LHCN-M2 (cell line): Measurements from ENCODE around the gene LTC4S. TPM values are rescaled to one million over a fixed set of nuclear protein-coding genes. Genes with fewer than 3 reads are reported as not detected.

Source experiments
- total RNA-seq: library from RNA; depleted of rRNA; stranded (reverse); fragments of >200 nt; gene quantifications from 2 replicates; pipeline ENCODE4 v1.2.3, GENCODE V29; 2014; rRNA removed

Gene LTC4S
- total RNA-seq, 1 experiment from 2014 or later, result not detected

Other genes with a start within 250 kb of the LTC4S start
- 33.1 and 35.5 TPM in 2 replicates for gene RUFY1, start 243.4 kb upstream of the LTC4S start, total RNA-seq
- 374 and 422 TPM in 2 replicates for gene HNRNPH1, start 170.3 kb upstream of the LTC4S start, total RNA-seq
- not detected in 2 replicates for gene CBY3, start 113.0 kb upstream of the LTC4S start, total RNA-seq
- 440 and 478 TPM in 2 replicates for gene CANX, start 95.0 kb upstream of the LTC4S start, total RNA-seq
- 10.0 and 11.7 TPM in 2 replicates for gene MAML1, start 61.2 kb upstream of the LTC4S start, total RNA-seq
- gene MGAT4B, start 12.9 kb downstream of the LTC4S start, total RNA-seq, result 150 and 157 TPM in 2 replicates
- 387 and 548 TPM in 2 replicates for gene SQSTM1, start 26.9 kb downstream of the LTC4S start, total RNA-seq
- gene MRNIP, start 64.8 kb downstream of the LTC4S start, total RNA-seq, result 12.5 and 15.3 TPM in 2 replicates
- 75.3 and 77.7 TPM in 2 replicates for gene TBC1D9B, start 113.9 kb downstream of the LTC4S start, total RNA-seq